Stomach smooth muscle (tissue), 2 donors: ENCODE measurements around the gene GRIN3B.

Experiments
- H3K27ac ChIP-seq: one replicate; pipeline ENCODE4 v1.7.0; 2013; ENCODE audit warnings: mild to moderate bottlenecking, low read length, inconsistent platforms
- H3K27me3 ChIP-seq, 2 donors: one replicate each; pipeline ENCODE4 v1.7.0; 2013; ENCODE audit warnings: low read length in 2 of 2; ENCODE audit not compliant: insufficient read depth in 2 of 2, control insufficient read depth in 1 of 2
- H3K36me3 ChIP-seq, 2 donors: one replicate each; pipeline ENCODE4 v1.7.0; 2013; ENCODE audit warnings: low read length in 2 of 2; ENCODE audit not compliant: control insufficient read depth in 2 of 2, insufficient read depth in 2 of 2
- H3K4me1 ChIP-seq: one replicate; pipeline ENCODE4 v1.7.0; 2013; ENCODE audit warnings: low read length; ENCODE audit not compliant: control insufficient read depth, insufficient read depth
- H3K4me3 ChIP-seq, 2 donors: one replicate each; pipeline ENCODE4 v1.7.0; 2013; ENCODE audit warnings: low read length in 2 of 2
- H3K9ac ChIP-seq, 2 donors: one replicate each; pipeline ENCODE4 v1.7.0; 2013; ENCODE audit warnings: low read length in 2 of 2, mild to moderate bottlenecking in 1 of 2
- H3K9me3 ChIP-seq, 2 donors: one replicate each; pipeline ENCODE4 v1.7.0; 2013; ENCODE audit warnings: low read length in 2 of 2; ENCODE audit not compliant: control insufficient read depth in 2 of 2
- donor health status: healthy.
- donor health status: Pancreatic carcinoma.

The GRIN3B gene

DNA sequence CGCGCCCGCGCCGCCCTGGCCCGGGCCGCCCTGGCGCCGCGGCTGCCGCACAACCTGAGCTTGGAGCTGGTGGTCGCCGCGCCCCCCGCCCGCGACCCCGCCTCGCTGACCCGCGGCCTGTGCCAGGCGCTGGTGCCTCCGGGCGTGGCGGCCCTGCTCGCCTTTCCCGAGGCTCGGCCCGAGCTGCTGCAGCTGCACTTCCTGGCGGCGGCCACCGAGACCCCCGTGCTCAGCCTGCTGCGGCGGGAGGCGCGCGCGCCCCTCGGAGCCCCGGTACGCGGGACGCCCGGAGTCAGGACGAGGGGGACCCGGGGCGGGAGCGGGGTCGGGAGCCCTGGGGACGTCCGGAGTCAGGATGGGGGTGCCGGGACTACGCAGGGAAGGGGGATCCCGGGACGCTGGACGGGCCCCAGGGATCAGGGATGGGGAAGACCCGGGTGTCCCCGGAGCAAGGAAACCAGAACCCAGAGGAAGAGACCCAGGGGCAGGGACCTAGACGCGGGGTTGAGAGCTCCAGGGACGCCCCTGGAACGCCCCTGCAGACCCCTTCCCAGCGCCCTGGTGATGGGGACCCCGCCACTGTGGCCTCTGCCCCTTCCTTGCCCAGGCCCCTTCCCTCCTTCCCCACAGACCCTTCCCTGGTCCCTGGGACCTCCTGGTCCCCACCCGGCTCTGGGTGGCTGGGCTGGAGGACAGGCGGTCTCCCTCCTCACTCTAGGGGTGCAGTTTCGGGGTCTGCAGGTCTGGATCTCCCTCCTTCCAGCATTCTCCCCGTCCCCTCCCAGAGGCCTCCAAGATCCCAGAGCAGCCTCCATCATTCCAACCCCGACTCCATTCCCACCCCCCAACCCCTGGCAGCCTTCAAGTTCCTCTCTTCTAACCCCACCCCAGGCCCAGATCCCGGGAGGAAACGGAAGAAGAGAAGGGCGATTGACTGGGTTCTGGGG is 645 bp downstream of the GRIN3B start:
- peaks cover 17% of the 10 kb centered on the region for H3K4me1 ChIP-seq

DNA sequence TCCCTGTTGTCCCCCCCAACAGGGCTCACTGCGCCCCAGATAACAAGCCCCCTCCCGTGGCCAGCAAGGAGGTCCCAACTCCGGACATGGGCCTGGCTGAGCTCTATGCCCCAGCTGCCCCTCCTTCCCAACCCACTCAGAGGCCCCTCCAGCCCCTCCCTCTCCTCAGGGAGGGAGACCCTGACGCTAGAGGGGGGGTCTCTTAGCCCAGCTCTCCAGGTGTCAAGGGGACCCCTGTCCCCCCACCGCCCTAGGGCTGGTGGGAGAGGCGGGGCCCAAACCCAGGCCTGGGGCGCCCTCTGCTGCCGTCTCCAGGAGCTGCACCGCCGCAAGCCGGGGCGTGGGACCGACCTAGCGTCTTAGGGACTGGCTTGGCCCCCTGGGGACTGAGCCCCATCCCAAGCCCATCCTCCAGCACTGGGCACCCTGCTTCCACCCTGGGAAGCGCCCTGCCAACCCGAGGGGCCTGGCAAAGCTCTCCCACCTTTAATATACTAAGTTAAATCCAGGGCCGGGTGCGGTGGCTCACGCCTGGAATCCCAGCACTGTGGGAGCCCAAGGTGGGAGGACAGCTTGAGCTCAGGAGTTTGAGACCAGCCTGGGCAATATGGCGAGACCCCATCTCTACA is 1.4 kb downstream of the GRIN3B start:
- no peak overlapping the region for H3K9ac ChIP-seq
- H3K36me3 ChIP-seq = no peaks in the 10 kb centered on the region
- H3K9me3 ChIP-seq = no peaks in the 10 kb centered on the region
- H3K27me3 ChIP-seq = peaks cover 39 to 43% of the 10 kb centered on the region in 2 donors
- H3K27ac ChIP-seq = no peak overlapping the region
- H3K4me3 ChIP-seq = no peak overlapping the region
- peaks cover 9% of the 10 kb centered on the region for H3K4me1 ChIP-seq

More for the DNA sequence above, 645 bp downstream of the GRIN3B start:
- H3K9ac ChIP-seq = no peak overlapping the region
- H3K4me3 ChIP-seq = no peak overlapping the region
- no peak overlapping the region for H3K27ac ChIP-seq
- H3K36me3 ChIP-seq = no peaks in the 10 kb centered on the region
- H3K27me3 ChIP-seq = peaks cover 47 to 51% of the 10 kb centered on the region in 2 donors
- H3K9me3 ChIP-seq = no peaks in the 10 kb centered on the region

DNA sequence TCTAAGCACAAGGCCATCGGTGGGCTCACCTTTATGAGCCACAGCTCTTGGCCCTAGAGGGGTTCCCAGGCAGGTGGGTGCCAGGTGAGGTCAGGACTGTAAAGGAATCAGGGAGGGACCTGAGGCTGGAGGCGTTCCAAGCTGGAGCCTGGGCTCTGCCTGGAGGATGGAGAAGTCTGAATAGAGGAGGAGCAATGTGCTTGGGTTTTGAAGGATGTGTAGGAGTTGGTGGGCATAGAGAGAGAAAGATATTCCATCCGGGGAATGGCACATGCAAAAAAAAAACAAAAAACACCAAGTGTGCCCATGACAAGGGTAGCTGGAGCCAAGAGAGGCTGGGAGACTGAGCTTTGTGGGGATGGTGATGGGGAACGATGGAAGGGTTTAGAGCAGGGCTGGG is 2.4 kb downstream of the GRIN3B start:
- no peaks in the 10 kb centered on the region for H3K36me3 ChIP-seq
- no peak overlapping the region for H3K9ac ChIP-seq
- peaks cover 9% of the 10 kb centered on the region for H3K4me1 ChIP-seq
- no peak overlapping the region for H3K4me3 ChIP-seq
- H3K27me3 ChIP-seq = peaks cover 33 to 38% of the 10 kb centered on the region in 2 donors
- H3K27ac ChIP-seq = no peak overlapping the region
- no peaks in the 10 kb centered on the region for H3K9me3 ChIP-seq

DNA sequence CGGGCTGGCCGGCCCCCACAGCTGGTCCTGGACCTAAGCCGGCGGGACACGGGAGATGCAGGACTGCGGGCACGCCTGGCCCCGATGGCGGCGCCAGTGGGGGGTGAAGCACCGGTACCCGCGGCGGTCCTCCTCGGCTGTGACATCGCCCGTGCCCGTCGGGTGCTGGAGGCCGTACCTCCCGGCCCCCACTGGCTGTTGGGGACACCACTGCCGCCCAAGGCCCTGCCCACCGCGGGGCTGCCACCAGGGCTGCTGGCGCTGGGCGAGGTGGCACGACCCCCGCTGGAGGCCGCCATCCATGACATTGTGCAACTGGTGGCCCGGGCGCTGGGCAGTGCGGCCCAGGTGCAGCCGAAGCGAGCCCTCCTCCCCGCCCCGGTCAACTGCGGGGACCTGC is 3.1 kb downstream of the GRIN3B start:
- Histone ChIP-seq H3K36me3 (no peaks in the 10 kb centered on the region), H3K4me1 (peaks cover 9% of the 10 kb centered on the region), H3K27me3 (peaks cover 26 to 34% of the 10 kb centered on the region in 2 donors), H3K27ac (no peak overlapping the region), H3K9me3 (no peaks in the 10 kb centered on the region), H3K4me3 (no peak overlapping the region), H3K9ac (no peak overlapping the region)

DNA sequence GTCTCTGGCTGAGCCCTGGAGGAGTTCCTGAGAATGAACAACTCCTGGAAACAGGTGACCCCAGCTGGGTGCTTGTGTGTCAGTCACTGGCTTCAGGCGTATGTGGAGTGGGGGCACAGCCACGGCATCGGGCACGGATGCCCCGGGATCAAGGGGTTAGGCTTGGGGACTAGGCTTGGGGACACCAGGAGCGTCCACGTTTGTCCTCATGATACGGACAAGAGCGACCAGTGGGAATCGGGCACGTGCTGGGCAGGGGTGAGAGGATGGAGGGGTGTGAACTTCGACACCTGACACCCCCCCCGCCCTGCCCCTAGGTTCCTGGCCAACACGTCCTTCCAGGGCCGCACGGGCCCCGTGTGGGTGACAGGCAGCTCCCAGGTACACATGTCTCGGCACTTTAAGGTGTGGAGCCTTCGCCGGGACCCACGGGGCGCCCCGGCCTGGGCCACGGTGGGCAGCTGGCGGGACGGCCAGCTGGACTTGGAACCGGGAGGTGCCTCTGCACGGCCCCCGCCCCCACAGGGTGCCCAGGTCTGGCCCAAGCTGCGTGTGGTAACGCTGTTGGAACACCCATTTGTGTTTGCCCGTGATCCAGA is 4.1 kb downstream of the GRIN3B start:
- H3K27me3 ChIP-seq = peaks cover 18 to 24% of the 10 kb centered on the region in 2 donors
- H3K9me3 ChIP-seq = no peaks in the 10 kb centered on the region
- peaks cover 9% of the 10 kb centered on the region for H3K4me1 ChIP-seq
- no peak overlapping the region for H3K9ac ChIP-seq
- no peak overlapping the region for H3K27ac ChIP-seq
- no peak overlapping the region for H3K4me3 ChIP-seq
- no peaks in the 10 kb centered on the region for H3K36me3 ChIP-seq

DNA sequence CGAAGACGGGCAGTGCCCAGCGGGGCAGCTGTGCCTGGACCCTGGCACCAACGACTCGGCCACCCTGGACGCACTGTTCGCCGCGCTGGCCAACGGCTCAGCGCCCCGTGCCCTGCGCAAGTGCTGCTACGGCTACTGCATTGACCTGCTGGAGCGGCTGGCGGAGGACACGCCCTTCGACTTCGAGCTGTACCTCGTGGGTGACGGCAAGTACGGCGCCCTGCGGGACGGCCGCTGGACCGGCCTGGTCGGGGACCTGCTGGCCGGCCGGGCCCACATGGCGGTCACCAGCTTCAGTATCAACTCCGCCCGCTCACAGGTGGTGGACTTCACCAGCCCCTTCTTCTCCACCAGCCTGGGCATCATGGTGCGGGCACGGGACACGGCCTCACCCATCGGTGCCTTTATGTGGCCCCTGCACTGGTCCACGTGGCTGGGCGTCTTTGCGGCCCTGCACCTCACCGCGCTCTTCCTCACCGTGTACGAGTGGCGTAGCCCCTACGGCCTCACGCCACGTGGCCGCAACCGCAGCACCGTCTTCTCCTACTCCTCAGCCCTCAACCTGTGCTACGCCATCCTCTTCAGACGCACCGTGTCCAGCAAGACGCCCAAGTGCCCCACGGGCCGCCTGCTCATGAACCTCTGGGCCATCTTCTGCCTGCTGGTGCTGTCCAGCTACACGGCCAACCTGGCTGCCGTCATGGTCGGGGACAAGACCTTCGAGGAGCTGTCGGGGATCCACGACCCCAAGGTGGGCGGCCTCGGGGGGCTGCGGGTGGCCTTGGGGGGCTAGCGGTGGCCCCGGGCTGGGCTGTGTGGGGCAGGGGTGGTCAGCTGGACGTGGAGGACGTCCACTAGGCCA is 4.8 kb downstream of the GRIN3B start:
- Histone ChIP-seq H3K9ac (no peak overlapping the region), H3K36me3 (no peaks in the 10 kb centered on the region), H3K27me3 (peaks cover 14 to 21% of the 10 kb centered on the region in 2 donors), H3K9me3 (no peaks in the 10 kb centered on the region), H3K4me1 (peaks cover 9% of the 10 kb centered on the region), H3K4me3 (no peak overlapping the region), H3K27ac (no peak overlapping the region)

DNA sequence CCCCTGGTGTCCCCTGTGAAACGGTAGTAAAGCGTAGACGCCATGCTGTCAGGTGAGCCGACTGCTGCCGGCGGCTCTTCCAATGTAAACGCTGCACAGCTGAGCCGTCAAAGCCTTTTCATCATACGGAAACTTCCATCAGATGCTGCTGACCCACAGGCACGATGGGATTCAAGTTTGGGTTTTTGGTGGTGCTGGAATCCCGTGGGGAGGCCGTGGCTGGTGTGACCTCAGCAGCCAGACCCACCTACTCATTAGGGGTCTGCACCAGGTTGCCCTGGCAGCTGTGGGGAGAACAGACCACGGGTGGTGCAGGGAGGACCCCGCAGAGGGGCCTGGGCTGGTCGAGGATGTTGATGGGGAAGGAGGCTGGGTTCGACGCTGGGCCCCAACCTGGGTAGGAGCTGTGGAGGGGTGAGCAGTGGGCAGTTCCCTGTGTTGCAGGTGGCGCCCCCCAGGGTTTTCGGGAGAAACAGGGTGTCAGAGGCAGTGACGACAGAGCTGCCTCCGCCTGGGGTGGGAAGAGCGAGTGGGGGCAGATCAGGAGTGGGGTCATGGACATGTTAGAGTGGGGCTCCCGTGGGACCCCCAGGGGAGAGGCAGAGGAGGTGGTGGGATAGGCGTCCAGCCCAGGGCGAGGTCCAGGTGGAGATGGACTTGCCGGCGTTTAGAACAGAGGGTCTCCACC is 6.6 kb downstream of the GRIN3B start:
- Histone ChIP-seq H3K27me3 (peaks cover 5 to 8% of the 10 kb centered on the region in 2 donors), H3K27ac (no peak overlapping the region), H3K4me3 (no peak overlapping the region), H3K9ac (no peak overlapping the region), H3K4me1 (peaks cover under 1% of the 10 kb centered on the region), H3K9me3 (no peaks in the 10 kb centered on the region), H3K36me3 (peaks cover 0 to 3% of the 10 kb centered on the region in 2 donors)

DNA sequence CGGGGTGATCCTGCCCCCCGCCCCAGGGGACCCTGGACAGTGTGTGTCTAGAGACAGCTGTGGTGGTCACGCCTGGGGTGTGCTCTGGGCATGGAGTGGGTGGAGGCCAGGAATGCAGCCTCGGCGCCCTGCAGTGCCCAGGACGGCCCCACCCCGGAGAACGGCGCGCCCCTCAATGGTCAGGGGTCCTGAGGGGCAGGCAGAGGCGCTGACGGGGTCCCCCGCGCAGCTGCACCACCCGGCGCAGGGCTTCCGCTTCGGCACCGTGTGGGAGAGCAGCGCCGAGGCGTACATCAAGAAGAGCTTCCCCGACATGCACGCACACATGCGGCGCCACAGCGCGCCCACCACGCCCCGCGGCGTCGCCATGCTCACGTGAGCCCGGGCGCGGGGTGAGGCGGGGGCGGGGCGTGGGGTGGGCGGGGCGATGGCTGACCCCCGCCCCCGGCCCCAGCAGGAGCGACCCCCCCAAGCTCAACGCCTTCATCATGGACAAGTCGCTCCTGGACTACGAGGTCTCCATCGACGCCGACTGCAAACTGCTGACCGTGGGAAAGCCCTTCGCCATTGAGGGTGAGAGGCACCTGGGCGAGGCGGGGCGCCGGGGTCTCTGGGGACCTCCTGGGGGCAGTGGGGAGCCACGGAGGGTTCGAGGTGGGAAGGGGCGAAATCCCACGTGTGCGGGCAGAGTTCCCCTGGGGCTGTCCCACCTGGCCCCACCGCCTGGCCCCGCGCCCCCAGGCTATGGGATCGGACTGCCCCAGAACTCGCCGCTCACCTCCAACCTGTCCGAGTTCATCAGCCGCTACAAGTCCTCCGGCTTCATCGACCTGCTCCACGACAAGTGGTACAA is 7.4 kb downstream of the GRIN3B start:
- Histone ChIP-seq H3K4me3 (no peak overlapping the region), H3K27me3 (peaks cover 2 to 4% of the 10 kb centered on the region in 2 donors), H3K4me1 (peaks cover 3% of the 10 kb centered on the region), H3K27ac (no peak overlapping the region), H3K9ac (no peak overlapping the region), H3K36me3 (peaks cover 3 to 6% of the 10 kb centered on the region in 2 donors), H3K9me3 (no peaks in the 10 kb centered on the region)

DNA sequence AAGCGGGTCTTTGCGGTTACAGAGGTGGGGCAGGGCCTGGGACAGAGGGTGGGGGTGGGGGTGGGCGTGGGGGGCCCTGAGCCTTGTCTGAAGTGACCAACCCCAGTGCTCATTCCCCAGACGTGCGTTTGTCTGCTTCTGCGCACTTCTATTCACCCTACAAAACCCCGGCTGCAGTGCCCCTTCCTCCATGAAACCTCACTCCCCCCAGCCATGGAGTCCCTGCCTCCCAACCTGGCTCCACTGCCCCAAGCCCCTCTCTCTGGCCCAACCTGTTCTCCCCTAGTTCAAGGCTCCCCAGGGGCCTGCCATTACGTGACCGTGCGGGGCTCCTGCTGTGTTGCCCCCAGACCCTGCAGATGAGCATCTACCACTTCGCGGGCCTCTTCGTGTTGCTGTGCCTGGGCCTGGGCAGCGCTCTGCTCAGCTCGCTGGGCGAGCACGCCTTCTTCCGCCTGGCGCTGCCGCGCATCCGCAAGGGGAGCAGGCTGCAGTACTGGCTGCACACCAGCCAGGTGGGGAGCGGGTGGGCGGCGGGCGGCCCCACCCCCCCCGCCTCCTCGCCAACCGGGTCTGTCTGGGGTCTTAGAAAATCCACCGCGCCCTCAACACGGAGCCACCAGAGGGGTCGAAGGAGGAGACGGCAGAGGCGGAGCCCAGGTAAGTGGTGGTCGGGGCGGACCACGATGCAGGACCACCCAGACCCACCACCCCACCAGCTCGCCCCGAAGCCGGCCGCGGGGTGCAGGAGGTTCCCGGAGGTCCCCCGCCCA is 8.2 kb downstream of the GRIN3B start:
- H3K27me3 ChIP-seq = peaks cover 0 to 1% of the 10 kb centered on the region in 2 donors
- H3K4me3 ChIP-seq = no peak overlapping the region
- peaks cover 6% of the 10 kb centered on the region for H3K4me1 ChIP-seq
- H3K27ac ChIP-seq = no peak overlapping the region
- no peak overlapping the region for H3K9ac ChIP-seq
- H3K9me3 ChIP-seq = no peaks in the 10 kb centered on the region
- peaks cover 3 to 10% of the 10 kb centered on the region in 2 donors for H3K36me3 ChIP-seq
